Measurements from ENCODE around the gene RPS6KA4. TPM values are rescaled to one million over a fixed set of nuclear protein-coding genes. Genes with fewer than 3 reads are reported as not detected.
A peak's percentile ranks its signal among the peaks of the same experiment; 100 is the strongest.

The RPS6KA4 gene
- total and polyA plus RNA-seq, 2 of the 13 experiments (the other 11 are each of a cell fraction or from before 2014, with no cell fraction given) = 8.9 to 14.2 TPM

GRCh38 chr11:64358907-64359711 lies at the start of gene RPS6KA4 (continued):
- TF ChIP-seq, protein P1, sequence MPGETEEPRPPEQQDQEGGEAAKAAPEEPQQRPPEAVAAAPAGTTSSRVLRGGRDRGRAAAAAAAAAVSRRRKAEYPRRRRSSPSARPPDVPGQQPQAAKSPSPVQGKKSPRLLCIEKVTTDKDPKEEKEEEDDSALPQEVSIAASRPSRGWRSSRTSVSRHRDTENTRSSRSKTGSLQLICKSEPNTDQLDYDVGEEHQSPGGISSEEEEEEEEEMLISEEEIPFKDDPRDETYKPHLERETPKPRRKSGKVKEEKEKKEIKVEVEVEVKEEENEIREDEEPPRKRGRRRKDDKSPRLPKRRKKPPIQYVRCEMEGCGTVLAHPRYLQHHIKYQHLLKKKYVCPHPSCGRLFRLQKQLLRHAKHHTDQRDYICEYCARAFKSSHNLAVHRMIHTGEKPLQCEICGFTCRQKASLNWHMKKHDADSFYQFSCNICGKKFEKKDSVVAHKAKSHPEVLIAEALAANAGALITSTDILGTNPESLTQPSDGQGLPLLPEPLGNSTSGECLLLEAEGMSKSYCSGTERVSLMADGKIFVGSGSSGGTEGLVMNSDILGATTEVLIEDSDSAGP (CRISPR knock-in tag; IDR thresholded peaks at IDR 0.05; ENCODE audit: borderline replicate concordance) = no peak; the same call in 1 of the 2 replicates
- TF ChIP-seq KDM3A (CRISPR knock-in tag; IDR thresholded peaks at IDR 0.05; ENCODE audit: low read depth) = no peak
- no peak for TF ChIP-seq ZNF3 (CRISPR knock-in tag; IDR thresholded peaks at IDR 0.05)
- TF ChIP-seq RCOR2 (CRISPR knock-in tag; IDR thresholded peaks at IDR 0.05) = no peak
- TF ChIP-seq ZNF713 (CRISPR knock-in tag; IDR thresholded peaks at IDR 0.05) = no peak
- no peak for TF ChIP-seq CENPX (CRISPR knock-in tag; IDR thresholded peaks at IDR 0.05)
- TF ChIP-seq ZSCAN21 (CRISPR knock-in tag; IDR thresholded peaks at IDR 0.05; ENCODE audit: borderline replicate concordance) = peak; percentile 59; the same call in 1 of the 2 replicates
- no peak for TF ChIP-seq TMF1 (CRISPR knock-in tag; IDR thresholded peaks at IDR 0.05; ENCODE audit: low read depth)
- no peak for TF ChIP-seq ZNF543 (CRISPR knock-in tag; IDR thresholded peaks at IDR 0.05)
- no peak for TF ChIP-seq RBAK (CRISPR knock-in tag; IDR thresholded peaks at IDR 0.05)
- TF ChIP-seq, protein P2, sequence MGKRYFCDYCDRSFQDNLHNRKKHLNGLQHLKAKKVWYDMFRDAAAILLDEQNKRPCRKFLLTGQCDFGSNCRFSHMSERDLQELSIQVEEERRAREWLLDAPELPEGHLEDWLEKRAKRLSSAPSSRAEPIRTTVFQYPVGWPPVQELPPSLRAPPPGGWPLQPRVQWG (CRISPR knock-in tag; IDR thresholded peaks at IDR 0.05; ENCODE audit: borderline replicate concordance, low read depth) = no peak
- TF ChIP-seq TEAD2 (CRISPR knock-in tag; IDR thresholded peaks at IDR 0.05) = no peak
- peak; percentile 27 for TF ChIP-seq SKI (IDR thresholded peaks at IDR 0.05; ENCODE audit: partially characterized antibody)
- no peak for TF ChIP-seq DPF2 (CRISPR knock-in tag; IDR thresholded peaks at IDR 0.05; ENCODE audit: borderline replicate concordance, low read depth)
- no peak for TF ChIP-seq NR3C1 (CRISPR knock-in tag; IDR thresholded peaks at IDR 0.05)
- peak; percentile 66; the same call in 1 of the 2 replicates for TF ChIP-seq DNMT1 (CRISPR knock-in tag; IDR thresholded peaks at IDR 0.05)
- no peak for TF ChIP-seq ZNF605 (CRISPR knock-in tag; IDR thresholded peaks at IDR 0.05)
- no peak for TF ChIP-seq ZFP36 (IDR thresholded peaks at IDR 0.05; ENCODE audit: borderline replicate concordance, low read depth, low read length, partially characterized antibody)
- no peak for TF ChIP-seq PHF21A (CRISPR knock-in tag; IDR thresholded peaks at IDR 0.05)
- no peak for TF ChIP-seq MEIS2 (CRISPR knock-in tag; IDR thresholded peaks at IDR 0.05)
- no peak for TF ChIP-seq ZNF766 (CRISPR knock-in tag; IDR thresholded peaks at IDR 0.05; ENCODE audit: borderline replicate concordance)
- no peak for TF ChIP-seq NFIC (IDR thresholded peaks at IDR 0.05; ENCODE audit: low read length)
- peak; percentile 79 for TF ChIP-seq BHLHE40 (IDR thresholded peaks at IDR 0.05; ENCODE audit: low read length)
- no peak for TF ChIP-seq GATA4 (IDR thresholded peaks at IDR 0.05; ENCODE audit: borderline replicate concordance, low read depth)
- no peak for TF ChIP-seq NFYB (CRISPR knock-in tag; IDR thresholded peaks at IDR 0.05)
- TF ChIP-seq FIP1L1 (IDR thresholded peaks at IDR 0.05; ENCODE audit: borderline replicate concordance, insufficient read depth, low read depth, low read length) = no peak
- no peak for TF ChIP-seq SP2 (CRISPR knock-in tag; IDR thresholded peaks at IDR 0.05)
- no peak for TF ChIP-seq ZNF547 (CRISPR knock-in tag; IDR thresholded peaks at IDR 0.05)
- TF ChIP-seq ZNF546 (CRISPR knock-in tag; conservative IDR thresholded peaks at IDR 0.05) = no peak
- TF ChIP-seq ZFP36L2 (CRISPR knock-in tag; IDR thresholded peaks at IDR 0.05) = no peak
- no peak for TF ChIP-seq ZNF263 (CRISPR knock-in tag; IDR thresholded peaks at IDR 0.05)
- TF ChIP-seq HNRNPK (IDR thresholded peaks at IDR 0.05; ENCODE audit: low read depth, low read length, poor library complexity, severe bottlenecking) = no peak
- no peak for TF ChIP-seq ZNF792 (CRISPR knock-in tag; IDR thresholded peaks at IDR 0.05)
